ENCODE measurements around the gene NABP1.

DNA sequence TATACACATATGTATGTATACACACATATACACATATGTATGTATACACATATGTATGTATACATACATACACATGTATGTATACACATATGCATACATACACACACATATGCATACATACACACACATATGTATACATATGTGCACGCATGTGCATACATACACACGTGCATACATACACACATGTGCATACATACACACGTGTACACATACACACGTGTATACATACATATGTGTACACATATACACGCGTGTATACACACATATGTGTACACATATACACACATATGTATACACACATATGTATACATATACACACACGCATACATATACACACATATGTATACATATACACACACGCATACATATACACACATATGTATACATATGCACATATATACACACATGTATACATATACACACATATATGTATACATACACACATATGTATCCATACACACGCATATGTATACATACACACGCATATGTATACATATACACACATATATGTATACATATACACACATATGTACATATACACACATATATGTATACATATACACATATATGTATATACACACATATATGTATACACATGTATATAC lies 21.5 kb downstream of the NABP1 start:
- no peak for TF ChIP-seq EGR1 (IDR thresholded peaks at IDR 0.05)
- no peak for TF ChIP-seq RAD21 (IDR thresholded peaks at IDR 0.05; ENCODE audit: low read depth)
- TF ChIP-seq, protein P1, sequence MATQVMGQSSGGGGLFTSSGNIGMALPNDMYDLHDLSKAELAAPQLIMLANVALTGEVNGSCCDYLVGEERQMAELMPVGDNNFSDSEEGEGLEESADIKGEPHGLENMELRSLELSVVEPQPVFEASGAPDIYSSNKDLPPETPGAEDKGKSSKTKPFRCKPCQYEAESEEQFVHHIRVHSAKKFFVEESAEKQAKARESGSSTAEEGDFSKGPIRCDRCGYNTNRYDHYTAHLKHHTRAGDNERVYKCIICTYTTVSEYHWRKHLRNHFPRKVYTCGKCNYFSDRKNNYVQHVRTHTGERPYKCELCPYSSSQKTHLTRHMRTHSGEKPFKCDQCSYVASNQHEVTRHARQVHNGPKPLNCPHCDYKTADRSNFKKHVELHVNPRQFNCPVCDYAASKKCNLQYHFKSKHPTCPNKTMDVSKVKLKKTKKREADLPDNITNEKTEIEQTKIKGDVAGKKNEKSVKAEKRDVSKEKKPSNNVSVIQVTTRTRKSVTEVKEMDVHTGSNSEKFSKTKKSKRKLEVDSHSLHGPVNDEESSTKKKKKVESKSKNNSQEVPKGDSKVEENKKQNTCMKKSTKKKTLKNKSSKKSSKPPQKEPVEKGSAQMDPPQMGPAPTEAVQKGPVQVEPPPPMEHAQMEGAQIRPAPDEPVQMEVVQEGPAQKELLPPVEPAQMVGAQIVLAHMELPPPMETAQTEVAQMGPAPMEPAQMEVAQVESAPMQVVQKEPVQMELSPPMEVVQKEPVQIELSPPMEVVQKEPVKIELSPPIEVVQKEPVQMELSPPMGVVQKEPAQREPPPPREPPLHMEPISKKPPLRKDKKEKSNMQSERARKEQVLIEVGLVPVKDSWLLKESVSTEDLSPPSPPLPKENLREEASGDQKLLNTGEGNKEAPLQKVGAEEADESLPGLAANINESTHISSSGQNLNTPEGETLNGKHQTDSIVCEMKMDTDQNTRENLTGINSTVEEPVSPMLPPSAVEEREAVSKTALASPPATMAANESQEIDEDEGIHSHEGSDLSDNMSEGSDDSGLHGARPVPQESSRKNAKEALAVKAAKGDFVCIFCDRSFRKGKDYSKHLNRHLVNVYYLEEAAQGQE (IDR thresholded peaks at IDR 0.05; ENCODE audit: low read depth), result no peak
- TF ChIP-seq YY1 (IDR thresholded peaks at IDR 0.05; ENCODE audit: low read depth), result no peak
- no peak for TF ChIP-seq TEAD4 (IDR thresholded peaks at IDR 0.05)
- no peak for TF ChIP-seq CREB1 (IDR thresholded peaks at IDR 0.05; ENCODE audit: low read depth)
- no peak for TF ChIP-seq ZBTB7A (IDR thresholded peaks at IDR 0.05; ENCODE audit: low read depth)
- no peak for TF ChIP-seq EP300 (IDR thresholded peaks at IDR 0.05; ENCODE audit: borderline replicate concordance)
- TF ChIP-seq, protein P2, sequence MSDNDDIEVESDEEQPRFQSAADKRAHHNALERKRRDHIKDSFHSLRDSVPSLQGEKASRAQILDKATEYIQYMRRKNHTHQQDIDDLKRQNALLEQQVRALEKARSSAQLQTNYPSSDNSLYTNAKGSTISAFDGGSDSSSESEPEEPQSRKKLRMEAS (IDR thresholded peaks at IDR 0.05), result no peak

All from Ishikawa (cell line).